T-helper 2 cell treated with Interferon-gamma antibody and Interleukin-4, amounts not matched to agents 5 μg/mL and 100 μg/mL, for 36 hours (primary cell): Measurements from ENCODE around the gene EFCAB14.
"Not testable (repeated sequence)": the region's sequence is repeated elsewhere in the genome, so short reads cannot be mapped to it uniquely, and the experiment has no call there.

Experiments
- DNase-seq: peaks from one replicate; pipeline ENCODE4 v3.0.0; 2021; ENCODE audit warnings: low spot score
- H3K27ac Mint-ChIP-seq: one replicate; pipeline ENCODE4 v1.8.0; 2021; ENCODE audit warnings: mild to moderate bottlenecking, mixed read lengths
- H3K27me3 Mint-ChIP-seq: one replicate; pipeline ENCODE4 v1.8.0; 2021; ENCODE audit warnings: low read depth, mixed read lengths
- H3K36me3 Mint-ChIP-seq: one replicate; pipeline ENCODE4 v1.8.0; 2021; ENCODE audit warnings: low read depth, mixed read lengths
- H3K4me1 Mint-ChIP-seq: one replicate; pipeline ENCODE4 v1.8.0; 2021; ENCODE audit warnings: low read depth, mixed read lengths
- H3K4me3 Mint-ChIP-seq: one replicate; pipeline ENCODE4 v1.8.0; 2022; ENCODE audit warnings: mild to moderate bottlenecking, moderate library complexity, mixed read lengths
- H3K9me3 Mint-ChIP-seq: one replicate; pipeline ENCODE4 v1.8.0; 2021; ENCODE audit warnings: mixed read lengths

Gene EFCAB14, protein sequence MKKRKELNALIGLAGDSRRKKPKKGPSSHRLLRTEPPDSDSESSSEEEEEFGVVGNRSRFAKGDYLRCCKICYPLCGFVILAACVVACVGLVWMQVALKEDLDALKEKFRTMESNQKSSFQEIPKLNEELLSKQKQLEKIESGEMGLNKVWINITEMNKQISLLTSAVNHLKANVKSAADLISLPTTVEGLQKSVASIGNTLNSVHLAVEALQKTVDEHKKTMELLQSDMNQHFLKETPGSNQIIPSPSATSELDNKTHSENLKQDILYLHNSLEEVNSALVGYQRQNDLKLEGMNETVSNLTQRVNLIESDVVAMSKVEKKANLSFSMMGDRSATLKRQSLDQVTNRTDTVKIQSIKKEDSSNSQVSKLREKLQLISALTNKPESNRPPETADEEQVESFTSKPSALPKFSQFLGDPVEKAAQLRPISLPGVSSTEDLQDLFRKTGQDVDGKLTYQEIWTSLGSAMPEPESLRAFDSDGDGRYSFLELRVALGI

DNA sequence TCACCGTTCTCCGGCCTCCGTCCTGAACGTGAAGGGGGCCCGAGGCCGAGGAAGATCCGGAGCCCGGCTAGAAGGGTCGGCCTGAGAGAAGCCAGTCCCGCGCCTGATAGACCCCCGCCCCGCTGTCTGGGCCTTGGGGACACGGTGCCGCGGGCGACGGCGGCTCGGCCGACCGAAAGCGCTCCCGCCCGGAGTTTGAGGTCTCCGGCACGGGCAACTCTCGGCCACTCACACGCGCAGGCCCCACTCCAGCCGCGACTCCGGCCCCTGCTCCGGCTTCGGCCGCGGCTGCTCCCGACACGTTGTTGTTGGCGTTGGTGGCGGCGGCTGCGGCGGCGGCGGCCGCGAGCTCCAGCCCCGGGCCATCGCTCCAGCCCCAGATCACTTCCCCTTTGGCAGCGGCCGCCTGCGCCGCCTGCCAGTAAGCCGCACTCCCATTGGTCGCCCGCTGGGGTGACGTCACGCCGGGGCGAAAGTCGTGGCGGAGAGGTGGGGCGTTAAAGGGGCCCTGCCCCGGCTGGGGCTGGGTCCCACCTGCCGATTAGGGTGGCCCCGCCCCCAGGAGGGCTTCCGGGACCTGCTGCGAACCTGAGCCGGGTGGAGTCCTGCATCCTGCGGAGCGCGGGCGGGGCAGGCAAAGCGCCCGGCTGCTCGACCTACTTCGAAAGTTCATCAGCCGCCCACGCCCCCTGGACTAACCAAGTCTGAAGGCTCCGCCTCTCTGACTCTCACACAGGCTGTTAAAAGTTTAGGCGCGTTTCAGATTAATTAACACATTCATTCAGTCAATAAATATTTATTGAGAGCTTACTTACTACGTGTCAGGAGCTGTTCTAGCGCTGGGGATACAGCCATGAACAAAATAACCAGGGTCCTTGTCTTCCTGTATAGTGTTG, at the start of gene EFCAB14:
Gene EFCAB14, minus strand, starts transcription at position 388 of the 896 bp plus-strand sequence. CDS start 1,027 bp downstream, outside the sequence.
- Mint-ChIP-seq H3K27me3 (no peaks in the 10 kb centered on the region), H3K4me1 (peaks cover 34% of the 10 kb centered on the region), H3K9me3 (no peaks in the 10 kb centered on the region), H3K27ac (peak within 1 kb of the TSS; percentile 90), H3K36me3 (peaks cover 29% of the 10 kb centered on the region), H3K4me3 (peak within 1 kb of the TSS; percentile 98)
- peak; percentile 99 for DNase-seq

DNA sequence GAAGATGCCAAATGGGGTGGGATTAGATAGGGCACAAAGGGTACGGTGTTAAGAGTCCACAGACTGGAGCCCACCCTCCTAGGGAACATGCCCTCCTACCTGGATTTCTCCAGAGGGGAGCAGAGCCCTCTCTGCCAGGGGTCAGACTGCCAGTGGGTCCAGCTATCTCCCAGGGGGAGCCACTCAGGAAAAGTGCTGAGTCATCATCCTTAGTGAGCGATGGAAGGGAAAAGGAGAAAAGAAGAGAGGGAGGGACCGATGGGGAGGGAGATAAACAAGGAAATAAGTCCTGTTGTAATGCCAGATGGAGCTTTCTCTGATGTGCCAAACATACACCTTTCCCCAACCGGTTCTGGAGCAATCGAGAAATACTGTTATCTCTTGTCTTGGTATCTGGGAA, 49.5 kb upstream of the EFCAB14 start:
- Mint-ChIP-seq H3K36me3 (no peaks in the 10 kb centered on the region), H3K27me3 (no peaks in the 10 kb centered on the region), H3K4me1 (no peaks in the 10 kb centered on the region), H3K27ac (no peak overlapping the region), H3K9me3 (peaks cover 23% of the 10 kb centered on the region), H3K4me3 (no peak overlapping the region)
- DNase-seq = no peak

DNA sequence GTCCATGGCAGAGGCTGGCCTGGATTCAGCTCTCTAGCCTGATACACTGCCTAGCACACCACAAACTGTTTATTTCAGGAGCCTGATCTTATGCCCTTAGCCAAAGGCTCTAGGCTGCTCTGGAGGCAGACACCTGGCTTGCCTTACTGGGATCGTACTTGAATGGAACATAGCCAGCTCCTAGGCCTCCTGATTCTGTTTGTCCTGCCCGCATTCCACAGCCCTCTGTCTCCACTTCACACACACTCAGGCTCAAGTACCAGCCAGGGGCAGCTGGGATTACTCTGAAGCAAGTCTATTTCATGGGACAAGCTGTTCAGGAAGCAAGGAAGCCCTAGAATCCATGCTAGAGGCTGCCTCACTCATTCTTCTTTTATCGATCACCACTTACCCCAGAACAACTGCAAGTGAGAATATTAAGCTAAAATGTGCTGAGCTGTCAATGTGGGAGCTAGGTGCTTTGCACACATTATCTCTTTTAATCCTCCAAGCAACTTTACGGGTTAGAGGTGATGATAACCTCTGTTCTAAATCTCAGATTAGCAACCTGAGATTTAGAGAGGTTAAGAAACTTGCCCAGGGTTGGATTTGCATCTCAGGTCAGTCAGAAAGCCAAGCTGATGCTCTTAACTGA, 48.9 kb upstream of the EFCAB14 start:
- no peak overlapping the region for H3K4me3 Mint-ChIP-seq
- H3K36me3 Mint-ChIP-seq = no peaks in the 10 kb centered on the region
- no peak for DNase-seq
- no peak overlapping the region for H3K27ac Mint-ChIP-seq
- no peaks in the 10 kb centered on the region for H3K4me1 Mint-ChIP-seq
- H3K9me3 Mint-ChIP-seq = peaks cover 23% of the 10 kb centered on the region
- H3K27me3 Mint-ChIP-seq = no peaks in the 10 kb centered on the region

DNA sequence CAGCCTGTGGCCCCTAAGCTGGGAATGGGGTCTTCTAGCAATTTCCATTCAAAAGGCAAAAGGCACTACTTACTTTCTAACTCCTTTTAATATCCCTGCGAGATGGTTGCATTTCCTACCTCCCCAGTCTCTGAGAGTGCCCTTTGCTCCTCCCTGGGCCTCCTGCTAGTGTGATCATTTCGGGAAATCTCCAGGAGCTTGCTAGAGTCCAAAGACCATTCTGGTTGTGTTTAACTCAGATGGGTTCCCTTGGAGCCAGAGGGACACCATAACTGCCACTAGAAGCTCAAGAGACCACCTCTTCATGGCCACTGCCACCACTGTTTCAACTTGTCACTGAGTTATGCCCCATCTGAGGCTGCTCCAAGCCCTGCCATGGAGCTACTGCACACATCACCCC, 45.5 kb upstream of the EFCAB14 start:
- Mint-ChIP-seq H3K36me3 (no peaks in the 10 kb centered on the region), H3K27ac (no peak overlapping the region), H3K27me3 (peaks cover 11% of the 10 kb centered on the region), H3K4me3 (no peak overlapping the region), H3K4me1 (no peaks in the 10 kb centered on the region), H3K9me3 (peaks cover 10% of the 10 kb centered on the region)
- no peak for DNase-seq

DNA sequence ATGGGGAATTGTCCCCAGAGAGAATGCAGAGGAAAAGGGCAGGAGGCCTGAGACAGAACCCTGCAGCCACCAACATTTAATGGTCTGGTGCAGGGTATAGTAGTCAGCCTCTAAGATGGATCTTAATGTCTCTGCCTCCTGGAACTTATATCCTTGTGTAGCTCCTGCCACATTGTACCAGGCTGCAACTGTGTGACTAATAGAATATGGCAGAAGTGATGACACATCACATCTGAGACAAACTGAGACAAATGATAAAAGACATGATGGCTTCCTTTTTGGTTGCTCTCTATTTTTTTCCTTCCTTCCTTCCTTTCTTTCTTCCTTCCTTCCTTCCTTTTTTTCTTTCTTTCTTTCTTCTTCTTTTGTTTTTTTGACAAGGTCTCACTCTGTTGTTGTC, 42.8 kb upstream of the EFCAB14 start:
- peaks cover 24% of the 10 kb centered on the region for H3K27me3 Mint-ChIP-seq
- no peaks in the 10 kb centered on the region for H3K36me3 Mint-ChIP-seq
- H3K27ac Mint-ChIP-seq = no peak overlapping the region
- H3K4me3 Mint-ChIP-seq = no peak overlapping the region
- DNase-seq = no peak
- H3K4me1 Mint-ChIP-seq = no peaks in the 10 kb centered on the region
- H3K9me3 Mint-ChIP-seq = no peaks in the 10 kb centered on the region

DNA sequence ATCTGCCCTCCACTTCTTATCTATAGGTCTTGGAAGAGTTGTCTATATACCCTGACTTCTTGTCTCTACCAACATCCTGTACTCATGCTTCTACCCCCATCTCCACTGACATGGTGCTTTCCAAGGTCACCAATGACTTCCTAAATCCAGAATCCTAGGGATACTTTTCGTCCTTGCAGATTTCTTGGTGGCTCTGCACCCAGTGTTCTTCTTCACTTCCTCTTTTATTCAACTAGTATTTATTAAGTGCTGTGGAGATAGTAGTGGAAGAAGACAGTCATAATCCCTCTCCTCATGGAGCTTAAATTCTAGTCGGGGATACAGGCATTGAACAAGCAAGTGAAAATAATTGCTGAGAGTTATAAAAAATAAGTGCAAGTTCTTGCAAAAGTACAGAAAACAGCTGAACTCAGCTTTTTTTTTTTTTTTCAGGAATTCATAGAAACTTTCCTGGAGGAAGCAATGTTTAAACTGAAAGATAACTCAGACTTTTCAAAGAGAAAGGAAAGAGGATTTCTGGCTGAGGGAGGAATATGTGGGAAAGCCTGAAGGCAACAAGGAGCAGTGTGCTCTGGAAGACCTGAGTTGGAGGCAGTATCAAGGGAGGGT, 41.7 kb upstream of the EFCAB14 start:
- Mint-ChIP-seq H3K9me3 (no peaks in the 10 kb centered on the region), H3K27me3 (peaks cover 24% of the 10 kb centered on the region)

DNA sequence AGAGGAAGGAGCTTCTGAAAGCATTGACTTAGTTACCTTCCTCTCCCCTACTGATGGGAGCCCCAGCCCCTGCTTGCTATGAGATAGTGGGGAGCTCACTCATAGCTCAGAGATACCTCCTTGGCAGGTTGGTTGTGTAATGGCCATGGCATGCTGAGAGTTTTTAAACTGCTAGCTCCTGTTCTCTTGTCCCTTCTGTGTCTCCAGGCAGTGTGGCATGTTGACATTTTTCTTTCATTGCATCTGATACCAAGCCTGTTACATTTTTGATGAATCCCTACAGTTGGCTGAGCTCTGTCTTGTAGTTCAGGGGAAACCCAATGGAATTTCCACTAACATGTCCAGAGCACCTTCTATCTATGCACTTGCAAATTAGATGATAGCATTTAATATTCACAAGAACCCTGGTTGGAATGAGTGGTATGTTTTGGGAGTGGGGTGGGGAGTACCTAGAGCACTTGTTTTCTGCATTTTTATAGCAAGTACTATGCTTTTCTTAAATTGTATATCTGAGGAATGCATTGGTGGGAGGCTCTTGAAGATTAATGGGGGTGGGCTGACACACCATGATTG, 39.1 kb upstream of the EFCAB14 start:
- no peaks in the 10 kb centered on the region for H3K9me3 Mint-ChIP-seq
- DNase-seq = no peak
- no peak overlapping the region for H3K4me3 Mint-ChIP-seq
- no peaks in the 10 kb centered on the region for H3K4me1 Mint-ChIP-seq
- H3K27ac Mint-ChIP-seq = no peak overlapping the region
- H3K27me3 Mint-ChIP-seq = peaks cover 26% of the 10 kb centered on the region
- H3K36me3 Mint-ChIP-seq = no peaks in the 10 kb centered on the region

More for the DNA sequence above, 41.7 kb upstream of the EFCAB14 start:
- H3K4me1 Mint-ChIP-seq = no peaks in the 10 kb centered on the region
- DNase-seq = no peak
- no peaks in the 10 kb centered on the region for H3K36me3 Mint-ChIP-seq
- H3K27ac Mint-ChIP-seq = no peak overlapping the region
- no peak overlapping the region for H3K4me3 Mint-ChIP-seq

DNA sequence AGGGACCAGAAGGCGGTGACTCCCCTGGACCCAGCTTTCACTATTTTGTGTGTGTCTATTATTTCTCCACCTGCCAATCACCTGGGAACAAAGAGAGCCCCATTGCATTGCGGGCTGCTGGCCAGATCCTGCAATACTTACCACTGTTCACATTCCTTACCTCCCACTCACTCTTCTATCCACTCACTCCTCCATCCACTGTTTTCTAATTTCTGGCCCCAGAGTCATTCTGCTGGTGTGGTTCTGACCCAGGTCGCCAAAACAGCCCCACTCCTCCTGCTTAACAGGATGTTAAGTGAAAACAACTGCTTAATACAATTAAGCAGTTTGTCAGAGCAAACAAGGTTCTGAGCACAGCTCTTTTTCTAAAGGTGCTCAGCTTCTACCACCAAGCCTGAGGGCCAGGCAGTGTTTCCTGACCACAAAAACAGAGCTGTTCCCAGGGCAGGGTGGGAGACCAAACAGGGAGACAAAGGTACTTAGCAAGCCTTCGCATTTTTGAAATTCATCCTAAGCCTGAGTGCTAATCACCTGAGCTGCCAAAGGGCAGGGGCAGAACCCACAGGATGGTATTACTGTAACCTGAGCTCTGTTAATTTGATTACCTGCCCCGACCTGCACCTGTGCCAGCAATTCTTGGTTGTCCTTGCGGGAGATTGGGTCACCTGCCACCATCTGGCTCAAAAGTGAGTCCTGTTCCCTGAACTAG, 38.5 kb upstream of the EFCAB14 start:
- peaks cover 26% of the 10 kb centered on the region for H3K27me3 Mint-ChIP-seq
- no peak for DNase-seq

DNA sequence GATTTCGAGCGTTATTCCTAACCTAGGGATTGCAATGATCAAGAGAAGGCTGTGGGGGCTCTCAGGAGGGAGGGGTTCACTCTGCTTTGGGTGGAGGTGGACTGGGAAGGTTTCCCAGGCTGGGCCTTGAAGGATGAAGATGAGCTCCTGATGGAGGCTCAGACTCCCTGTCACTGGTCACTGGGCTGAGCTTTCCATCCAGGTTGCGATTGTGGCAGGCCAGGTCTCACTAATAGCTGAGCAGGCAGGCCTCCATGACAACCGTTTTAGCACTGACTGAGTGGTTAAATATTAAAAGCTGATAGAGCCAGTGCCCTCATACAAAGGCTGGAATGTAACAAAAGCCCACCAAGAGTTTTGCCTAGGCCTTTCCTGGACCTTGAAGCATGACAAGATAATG, 36.2 kb upstream of the EFCAB14 start:
- H3K9me3 Mint-ChIP-seq = no peaks in the 10 kb centered on the region
- H3K4me3 Mint-ChIP-seq = no peak overlapping the region
- H3K27ac Mint-ChIP-seq = no peak overlapping the region
- DNase-seq = no peak
- H3K36me3 Mint-ChIP-seq = no peaks in the 10 kb centered on the region
- H3K27me3 Mint-ChIP-seq = peaks cover 17% of the 10 kb centered on the region
- no peaks in the 10 kb centered on the region for H3K4me1 Mint-ChIP-seq

More for the DNA sequence above, 38.5 kb upstream of the EFCAB14 start:
- Mint-ChIP-seq H3K27ac (no peak overlapping the region), H3K4me3 (no peak overlapping the region), H3K4me1 (no peaks in the 10 kb centered on the region), H3K36me3 (no peaks in the 10 kb centered on the region), H3K9me3 (no peaks in the 10 kb centered on the region)

DNA sequence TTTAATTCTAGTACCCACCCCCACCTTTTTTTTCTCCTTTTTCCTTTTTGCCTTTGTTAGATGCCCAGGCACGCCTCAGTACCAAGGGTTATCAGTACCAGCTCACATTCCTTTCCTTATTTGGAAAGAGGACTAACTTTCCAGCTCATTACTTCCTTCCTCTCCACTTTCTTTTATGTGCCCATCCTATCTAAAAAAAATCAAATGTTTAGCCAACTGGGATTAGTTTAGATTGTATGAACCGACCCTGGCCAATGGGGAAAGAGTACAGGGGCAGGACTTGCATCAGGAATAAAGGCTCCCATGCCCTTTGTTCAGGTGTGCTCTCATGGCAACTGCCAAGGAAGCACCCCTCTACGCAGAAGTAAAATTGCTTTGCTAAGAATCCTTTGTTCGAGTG, 35.8 kb upstream of the EFCAB14 start:
- DNase-seq, H3K9me3 Mint-ChIP-seq, H3K36me3 Mint-ChIP-seq, H3K4me1 Mint-ChIP-seq, H3K27ac Mint-ChIP-seq, H3K4me3 Mint-ChIP-seq: not testable (repeated sequence)
- peaks cover 17% of the 10 kb centered on the region for H3K27me3 Mint-ChIP-seq

DNA sequence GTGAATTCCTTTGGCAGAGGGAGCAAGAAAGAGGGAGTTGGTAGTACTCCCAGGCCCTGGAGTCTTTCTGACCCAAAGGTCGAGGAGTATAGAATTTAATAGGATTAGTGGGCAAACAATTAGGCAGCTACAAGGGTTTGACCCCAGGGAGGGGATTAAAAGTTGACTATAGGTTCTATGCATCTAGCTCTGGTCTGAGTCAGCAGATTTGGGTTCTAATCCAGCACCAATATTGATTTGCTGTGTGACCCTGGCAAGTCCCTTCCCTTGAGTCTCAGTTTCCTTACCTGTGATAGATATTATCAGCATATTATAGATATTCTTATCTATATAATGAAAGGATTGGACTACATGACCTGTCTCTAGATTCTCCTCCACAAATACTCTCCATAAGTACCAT, 35.1 kb upstream of the EFCAB14 start:
- H3K36me3 Mint-ChIP-seq = no peaks in the 10 kb centered on the region
- no peak overlapping the region for H3K27ac Mint-ChIP-seq
- H3K4me3 Mint-ChIP-seq = no peak overlapping the region
- peaks cover 15% of the 10 kb centered on the region for H3K27me3 Mint-ChIP-seq
- no peak for DNase-seq
- no peaks in the 10 kb centered on the region for H3K9me3 Mint-ChIP-seq
- H3K4me1 Mint-ChIP-seq = no peaks in the 10 kb centered on the region

DNA sequence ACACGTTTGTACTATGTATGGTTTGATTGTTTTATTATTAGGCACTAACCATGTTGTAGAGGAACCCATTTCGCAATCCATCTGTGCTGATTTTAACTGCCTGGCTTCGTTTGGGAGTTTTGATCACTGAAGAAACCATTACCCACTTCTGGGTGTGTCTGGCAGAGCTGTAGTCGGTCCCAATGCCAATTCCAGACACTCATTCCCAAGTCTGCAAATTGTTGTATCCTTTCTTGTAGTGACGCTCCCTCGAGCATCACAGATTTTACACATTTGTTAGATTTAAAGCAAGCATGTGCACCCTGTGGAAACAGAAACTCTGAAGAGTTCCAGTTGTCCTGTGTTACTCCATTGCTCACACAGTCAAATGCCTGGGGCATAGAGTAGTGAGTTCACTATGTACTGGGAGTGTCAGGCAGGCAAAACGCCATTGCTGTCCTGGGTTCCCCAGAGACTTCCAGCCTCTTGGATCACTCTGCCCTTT, 31.0 kb upstream of the EFCAB14 start:
- DNase-seq = no peak
- H3K27me3 Mint-ChIP-seq = peaks cover 12% of the 10 kb centered on the region
- no peak overlapping the region for H3K4me3 Mint-ChIP-seq
- H3K9me3 Mint-ChIP-seq = no peaks in the 10 kb centered on the region
- H3K27ac Mint-ChIP-seq = no peak overlapping the region
- H3K36me3 Mint-ChIP-seq = no peaks in the 10 kb centered on the region
- H3K4me1 Mint-ChIP-seq = no peaks in the 10 kb centered on the region

DNA sequence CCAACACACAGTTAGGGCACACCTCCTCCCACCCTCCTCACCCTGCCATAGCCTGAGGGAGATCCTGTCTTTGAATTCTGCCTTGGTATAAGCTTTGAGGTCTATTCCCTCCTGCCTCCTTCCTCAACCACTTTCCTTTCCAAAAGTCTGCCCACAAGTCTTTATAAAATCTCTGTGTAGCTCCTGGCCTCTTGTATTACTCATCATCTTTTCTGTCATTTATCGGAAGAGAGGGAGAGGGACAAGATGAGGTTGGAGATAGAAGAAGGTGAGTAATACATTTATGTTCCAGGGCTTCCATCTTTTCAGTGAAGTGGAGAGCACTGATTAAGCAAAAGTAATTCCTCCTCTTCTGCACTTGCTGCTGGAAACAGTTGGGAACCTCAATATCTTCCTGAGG, 30.5 kb upstream of the EFCAB14 start:
- Mint-ChIP-seq H3K27ac (no peak overlapping the region), H3K4me1 (no peaks in the 10 kb centered on the region), H3K36me3 (no peaks in the 10 kb centered on the region), H3K9me3 (no peaks in the 10 kb centered on the region), H3K27me3 (peaks cover 13% of the 10 kb centered on the region), H3K4me3 (no peak overlapping the region)
- DNase-seq = no peak
